WTC11 (cell line): ENCODE measurements around the gene TNPO3. TPM values are rescaled to one million over a fixed set of nuclear protein-coding genes. Genes with fewer than 3 reads are reported as not detected.

Experiments
- ATAC-seq: fragments of 200-7000 bp; cut with Tn5 transposase; 2 replicates; pipeline ENCODE4 v1.10.0; 2021; ENCODE audit warnings: mild to moderate bottlenecking, moderate library complexity
- CTCF ChIA-PET: fragments of 300-600 bp; sonication (Branson Sonifier 250); formaldehyde crosslinking; loops from one replicate; lab custom pipeline; 2021; ENCODE audit warnings: antibody characterized with exemption; lab: Charles Lee
- POLR2A ChIA-PET: fragments of 350-600 bp; sonication (Branson Sonifier 250); formaldehyde crosslinking; loops from one replicate; lab custom pipeline; 2021; ENCODE audit warnings: antibody characterized with exemption; lab: Charles Lee
- DNase-seq: peaks from one replicate; pipeline ENCODE4 v3.0.0; 2021; ENCODE audit warnings: low spot score
- H3K27ac Mint-ChIP-seq: 2 replicates; pipeline ENCODE4 v1.8.0; 2021; ENCODE audit warnings: mixed read lengths
- H3K27me3 Mint-ChIP-seq: 2 replicates; pipeline ENCODE4 v1.8.0; 2021; ENCODE audit warnings: low read depth, mild to moderate bottlenecking, moderate library complexity, mixed read lengths
- H3K36me3 Mint-ChIP-seq: 2 replicates; pipeline ENCODE4 v1.8.0; 2021; ENCODE audit warnings: mixed read lengths
- H3K4me1 Mint-ChIP-seq: 2 replicates; pipeline ENCODE4 v1.8.0; 2022; ENCODE audit warnings: mixed read lengths
- H3K4me3 Mint-ChIP-seq: 2 replicates; pipeline ENCODE4 v1.8.0; 2021; ENCODE audit warnings: mild to moderate bottlenecking, moderate library complexity, mixed read lengths
- H3K9me3 Mint-ChIP-seq: 2 replicates; pipeline ENCODE4 v1.8.0; 2021; ENCODE audit warnings: mixed read lengths
- ATF6 ChIP-seq: sonication (generic); formaldehyde crosslinking; IDR thresholded peaks from 2 replicates; pipeline ENCODE4 v1.8.1; 2023; ENCODE audit warnings: mild to moderate bottlenecking, missing genetic modification reagents
- FOXJ3 ChIP-seq: sonication (generic); formaldehyde crosslinking; IDR thresholded peaks from 2 replicates; pipeline ENCODE4 v1.9.0; 2021; ENCODE audit warnings: missing genetic modification reagents, mild to moderate bottlenecking, borderline replicate concordance
- FOXP4 ChIP-seq: sonication (generic); formaldehyde crosslinking; IDR thresholded peaks from 2 replicates; pipeline ENCODE4 v1.8.0; 2022; ENCODE audit warnings: mild to moderate bottlenecking, missing genetic modification reagents
- GABPB1 ChIP-seq: sonication (generic); formaldehyde crosslinking; IDR thresholded peaks from 2 replicates; pipeline ENCODE4 v1.8.1; 2023; ENCODE audit warnings: mild to moderate bottlenecking, missing genetic modification reagents
- GTF2I ChIP-seq: fragments of 250-450 bp; sonication (Bioruptor Pico); conservative IDR thresholded peaks from 2 replicates; pipeline ENCODE4 v1.4.0; 2021; ENCODE audit warnings: mild to moderate bottlenecking
- HMGA2 ChIP-seq: fragments of 250-450 bp; sonication (Bioruptor Pico); IDR thresholded peaks from 2 replicates; pipeline ENCODE4 v1.4.0; 2021; ENCODE audit warnings: mild to moderate bottlenecking, moderate library complexity
- MYBL2 ChIP-seq: sonication (generic); formaldehyde crosslinking; IDR thresholded peaks from 2 replicates; pipeline ENCODE4 v1.8.1; 2023; ENCODE audit warnings: mild to moderate bottlenecking, moderate library complexity, missing genetic modification reagents
- NR1H2 ChIP-seq: sonication (generic); formaldehyde crosslinking; IDR thresholded peaks from 2 replicates; pipeline ENCODE4 v1.9.0; 2021; ENCODE audit warnings: mild to moderate bottlenecking, moderate library complexity, missing genetic modification reagents
- RORB ChIP-seq: fragments of 250-450 bp; sonication (Bioruptor Pico); IDR thresholded peaks from 2 replicates; pipeline ENCODE4 v1.9.0; 2021; ENCODE audit warnings: mild to moderate bottlenecking
- STAT6 ChIP-seq: sonication (generic); formaldehyde crosslinking; conservative IDR thresholded peaks from 2 replicates; pipeline ENCODE4 v1.8.1; 2023; ENCODE audit warnings: mild to moderate bottlenecking, low read depth, missing genetic modification reagents, moderate library complexity
- ZBTB21 ChIP-seq: sonication (generic); formaldehyde crosslinking; IDR thresholded peaks from 2 replicates; pipeline ENCODE4 v1.8.1; 2023; ENCODE audit warnings: mild to moderate bottlenecking, missing genetic modification reagents, borderline replicate concordance
- ZNF281 ChIP-seq: sonication (generic); formaldehyde crosslinking; IDR thresholded peaks from 2 replicates; pipeline ENCODE4 v1.8.0; 2023; ENCODE audit warnings: mild to moderate bottlenecking, missing genetic modification reagents
- ZNF423 ChIP-seq: fragments of 250-450 bp; sonication (Bioruptor Pico); IDR thresholded peaks from 2 replicates; pipeline ENCODE4 v2.1.2; 2022; ENCODE audit warnings: mild to moderate bottlenecking, moderate library complexity
- ZNF512 ChIP-seq: sonication (generic); formaldehyde crosslinking; IDR thresholded peaks from 2 replicates; pipeline ENCODE4 v1.8.1; 2022; ENCODE audit warnings: missing genetic modification reagents, borderline replicate concordance
- total RNA-seq: library from RNA; stranded (reverse); gene quantifications from 3 replicates; pipeline ENCODE4 v1.2.3, GENCODE V29; 2021

Gene TNPO3
- total RNA-seq, 1 experiment from 2014 or later, result 91.7 TPM

DNA sequence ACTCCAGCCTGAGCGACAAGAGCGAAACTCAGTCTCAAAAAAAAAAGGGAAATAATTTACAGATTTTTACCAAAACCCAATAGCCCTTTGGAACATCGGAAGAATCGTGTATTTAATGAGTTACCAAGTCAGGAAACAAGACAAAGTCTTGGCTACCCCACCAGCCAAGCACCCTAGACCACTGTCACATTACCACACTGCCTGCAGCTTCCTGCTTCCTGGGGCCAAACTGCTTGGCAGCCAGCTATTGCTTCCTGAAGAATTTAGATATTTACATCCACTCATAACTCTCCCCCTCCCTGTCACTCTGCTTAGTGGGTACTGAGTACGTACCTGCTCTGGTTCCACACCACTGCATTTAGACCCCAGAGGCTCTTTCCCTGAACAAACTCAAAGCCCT, 14.1 kb upstream of the TNPO3 start:
- H3K36me3 Mint-ChIP-seq, result no peaks in the 10 kb centered on the region
- H3K27ac Mint-ChIP-seq, result no peak overlapping the region
- H3K27me3 Mint-ChIP-seq, result no peaks in the 10 kb centered on the region; the same call in 1 of the 2 replicates
- peaks cover 23% of the 10 kb centered on the region for H3K4me1 Mint-ChIP-seq
- ATAC-seq (no peak), DNase-seq (no peak)
- H3K4me3 Mint-ChIP-seq, result no peak overlapping the region
- POLR2A ChIA-PET, result no interaction called here
- CTCF ChIA-PET, result interaction anchor here (4.9 kb wide), 1 partner anchor 22 kb away, joined by 30 read pairs; no protein-coding TSS in a partner anchor
- no peaks in the 10 kb centered on the region for H3K9me3 Mint-ChIP-seq
- no peak for TF ChIP-seq MYBL2 (CRISPR knock-in tag)
- TF ChIP-seq ZBTB21 (CRISPR knock-in tag), result no peak
- no peak for TF ChIP-seq STAT6 (CRISPR knock-in tag)
- no peak for TF ChIP-seq ZNF512 (CRISPR knock-in tag)
- TF ChIP-seq RORB (CRISPR knock-in tag), result no peak
- TF ChIP-seq FOXP4, result no peak
- no peak for TF ChIP-seq HMGA2 (CRISPR knock-in tag)
- TF ChIP-seq ATF6, result no peak
- TF ChIP-seq ZNF281, result no peak
- no peak for TF ChIP-seq GTF2I
- no peak for TF ChIP-seq GABPB1 (CRISPR knock-in tag)
- no peak for TF ChIP-seq ZNF423 (CRISPR knock-in tag)
- no peak for TF ChIP-seq NR1H2
- no peak for TF ChIP-seq FOXJ3 (CRISPR knock-in tag)
